Activated CD4-positive, alpha-beta memory T cell treated with anti-CD3 and anti-CD28 coated beads for 36 hours (primary cell): Measurements from ENCODE around the gene PPP1R3D. TPM values are rescaled to one million over a fixed set of nuclear protein-coding genes. Genes with fewer than 3 reads are reported as not detected.
"Not testable (repeated sequence)": the region's sequence is repeated elsewhere in the genome, so short reads cannot be mapped to it uniquely, and the experiment has no call there.

ENCODE experiments used
- CTCF ChIA-PET: fragments of 350-600 bp; sonication (Branson Sonifier 250); formaldehyde crosslinking; loops from one replicate; lab custom pipeline; 2021; ENCODE audit warnings: antibody characterized with exemption, inconsistent platforms; lab: Charles Lee
- POLR2A ChIA-PET: fragments of 350-600 bp; sonication (Branson Sonifier 250); formaldehyde crosslinking; loops from one replicate; lab custom pipeline; 2021; ENCODE audit warnings: antibody characterized with exemption; lab: Charles Lee
- DNase-seq: peaks from one replicate; pipeline ENCODE4 v3.0.0-alpha.2; 2020
- H3K27ac Mint-ChIP-seq: one replicate; pipeline ENCODE4 v1.8.0; 2021; ENCODE audit warnings: mixed read lengths
- H3K27me3 Mint-ChIP-seq: one replicate; pipeline ENCODE4 v1.8.0; 2021; ENCODE audit warnings: mixed read lengths
- H3K36me3 Mint-ChIP-seq: one replicate; pipeline ENCODE4 v1.8.0; 2021; ENCODE audit warnings: mixed read lengths
- H3K4me1 Mint-ChIP-seq: one replicate; pipeline ENCODE4 v1.8.0; 2021; ENCODE audit warnings: low read depth, mixed read lengths
- H3K4me3 Mint-ChIP-seq: one replicate; pipeline ENCODE4 v1.8.0; 2021; ENCODE audit warnings: mild to moderate bottlenecking, mixed read lengths
- H3K9me3 Mint-ChIP-seq: one replicate; pipeline ENCODE4 v1.8.0; 2021; ENCODE audit warnings: mixed read lengths
- intact Hi-C: fragments of 100-400 bp; cut with micrococcal nuclease; formaldehyde crosslinking; loops from one replicate; pipeline ENCODE4 v1.15.1; 2023
- total RNA-seq, 2 experiments: library from RNA; stranded (reverse); gene quantifications; one replicate each; pipeline ENCODE4 v1.2.3, GENCODE V29; 2021

PPP1R3D gene
- total RNA-seq, 2 experiments from 2014 or later, result 5.7 TPM

DNA sequence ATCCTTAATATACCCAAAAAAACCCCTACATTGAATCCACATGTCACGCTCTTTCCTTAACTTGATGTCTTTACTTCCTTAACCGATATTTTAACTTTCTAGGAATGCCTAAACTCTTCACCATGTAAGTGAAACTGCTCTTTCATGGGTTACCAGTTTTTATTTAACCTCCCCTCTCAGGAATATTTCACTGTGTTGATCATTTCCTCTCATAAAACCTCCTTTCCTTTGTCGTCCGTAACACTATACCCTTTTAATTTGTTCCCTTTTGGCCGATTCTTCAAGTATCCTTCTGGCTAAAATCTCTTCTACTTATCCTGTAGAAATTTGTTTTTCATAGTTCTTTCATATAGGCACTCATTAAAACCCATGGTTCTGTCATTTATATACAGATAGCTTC lies 31.2 kb downstream of the PPP1R3D start:
- no peak for DNase-seq
- no peak overlapping the region for H3K4me3 Mint-ChIP-seq
- no peaks in the 10 kb centered on the region for H3K27me3 Mint-ChIP-seq
- H3K36me3 Mint-ChIP-seq, result no peaks in the 10 kb centered on the region
- no peak overlapping the region for H3K27ac Mint-ChIP-seq
- POLR2A ChIA-PET, result no interaction called here
- CTCF ChIA-PET, result no interaction called here
- no peaks in the 10 kb centered on the region for H3K9me3 Mint-ChIP-seq
- H3K4me1 Mint-ChIP-seq, result no peaks in the 10 kb centered on the region
- intact Hi-C loops, result no loop called here

DNA sequence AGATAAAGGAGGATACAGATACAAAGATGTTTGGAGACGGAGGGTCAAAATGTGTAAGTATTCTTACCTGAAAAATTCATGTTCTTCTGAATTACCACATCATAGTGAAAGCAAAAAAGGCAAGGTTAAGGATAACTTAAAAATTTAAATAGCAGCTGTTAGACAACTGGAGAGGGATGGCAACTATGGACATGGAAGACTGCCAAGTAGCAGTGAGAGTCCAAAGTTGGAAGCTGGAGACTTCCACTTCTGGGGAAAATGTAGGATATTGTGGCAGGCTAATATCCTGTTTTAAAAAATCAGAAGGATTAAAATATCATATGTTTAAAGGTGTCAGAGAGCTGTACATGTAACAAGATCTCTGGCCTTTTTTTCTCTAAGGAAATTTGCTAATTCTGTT lies 36.5 kb downstream of the PPP1R3D start:
- H3K4me3 Mint-ChIP-seq, result no peak overlapping the region
- no peaks in the 10 kb centered on the region for H3K36me3 Mint-ChIP-seq
- CTCF ChIA-PET, result no interaction called here
- H3K9me3 Mint-ChIP-seq, result no peaks in the 10 kb centered on the region
- H3K27me3 Mint-ChIP-seq, result no peaks in the 10 kb centered on the region
- intact Hi-C loops, result no loop called here
- POLR2A ChIA-PET, result no interaction called here
- DNase-seq, result no peak
- no peak overlapping the region for H3K27ac Mint-ChIP-seq
- H3K4me1 Mint-ChIP-seq, result no peaks in the 10 kb centered on the region

DNA sequence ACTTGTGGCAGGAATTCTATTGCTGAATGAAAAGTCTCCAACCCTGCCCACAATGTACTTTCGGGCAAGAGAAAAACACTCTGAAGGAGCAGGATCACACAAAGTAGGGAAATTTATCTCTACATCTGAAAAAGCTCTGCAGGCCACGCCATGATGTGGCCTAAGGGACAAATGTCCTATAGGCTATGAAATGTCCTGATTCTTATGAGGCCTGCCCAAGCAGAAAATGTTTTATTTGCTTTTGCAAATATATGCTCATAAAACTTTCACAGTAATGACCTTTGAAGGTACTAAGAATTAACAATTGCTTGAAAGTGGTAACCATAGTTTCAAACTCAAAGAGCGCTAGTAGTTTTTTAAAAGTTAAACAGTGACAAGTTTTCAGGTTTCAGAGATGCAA lies 37.6 kb downstream of the PPP1R3D start:
- intact Hi-C loops, result no loop called here
- ChIA-PET POLR2A (no interaction called here), CTCF (no interaction called here)
- Mint-ChIP-seq H3K4me1 (no peaks in the 10 kb centered on the region), H3K27me3 (no peaks in the 10 kb centered on the region), H3K36me3 (peaks cover 3% of the 10 kb centered on the region), H3K9me3 (no peaks in the 10 kb centered on the region), H3K27ac (no peak overlapping the region), H3K4me3 (no peak overlapping the region)
- DNase-seq, result no peak

DNA sequence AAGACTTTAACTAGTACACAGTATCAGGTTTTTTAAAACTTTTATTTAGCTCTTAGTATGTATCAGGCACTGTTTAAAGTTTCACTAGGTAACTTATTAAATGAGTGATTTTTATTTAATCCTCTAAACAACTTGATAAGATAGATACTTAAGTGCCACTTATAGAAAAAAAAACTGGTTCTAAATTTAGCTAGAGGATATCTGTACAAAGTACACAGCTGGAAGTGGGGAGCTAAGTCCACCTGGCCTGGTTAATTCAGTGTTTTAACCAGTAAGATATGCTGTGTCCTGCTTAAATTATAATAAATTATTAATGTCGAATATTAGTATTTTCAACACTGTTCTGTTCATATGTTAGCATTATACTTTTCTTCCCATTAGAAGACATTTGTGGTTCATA lies 44.2 kb downstream of the PPP1R3D start:
- peaks cover 3% of the 10 kb centered on the region for H3K4me1 Mint-ChIP-seq
- no peak for DNase-seq
- peaks cover 5% of the 10 kb centered on the region for H3K36me3 Mint-ChIP-seq
- intact Hi-C loops, result no loop called here
- no peaks in the 10 kb centered on the region for H3K9me3 Mint-ChIP-seq
- no peak overlapping the region for H3K27ac Mint-ChIP-seq
- no peaks in the 10 kb centered on the region for H3K27me3 Mint-ChIP-seq
- CTCF ChIA-PET, result no interaction called here
- no peak overlapping the region for H3K4me3 Mint-ChIP-seq
- POLR2A ChIA-PET, result no interaction called here

DNA sequence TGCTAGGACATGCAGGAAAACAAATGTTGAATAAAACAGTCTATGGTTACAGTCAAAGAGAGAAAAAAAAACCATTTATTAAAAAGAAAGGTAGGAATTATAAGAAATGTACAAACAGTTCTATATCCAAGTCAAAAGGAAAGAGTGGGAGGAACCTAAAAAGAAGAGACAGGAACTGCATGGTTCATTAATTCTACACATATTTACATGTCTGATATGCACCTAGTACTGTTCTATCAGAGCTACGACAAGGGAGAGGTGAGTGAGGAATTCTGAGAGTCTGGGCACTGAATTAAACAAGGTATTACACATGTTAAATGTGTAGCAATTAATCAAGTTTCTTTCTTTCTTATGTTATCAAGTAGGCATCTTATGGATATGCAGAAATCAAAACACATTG lies 48.5 kb downstream of the PPP1R3D start:
- H3K27ac Mint-ChIP-seq, result no peak overlapping the region
- no peaks in the 10 kb centered on the region for H3K27me3 Mint-ChIP-seq

DNA sequence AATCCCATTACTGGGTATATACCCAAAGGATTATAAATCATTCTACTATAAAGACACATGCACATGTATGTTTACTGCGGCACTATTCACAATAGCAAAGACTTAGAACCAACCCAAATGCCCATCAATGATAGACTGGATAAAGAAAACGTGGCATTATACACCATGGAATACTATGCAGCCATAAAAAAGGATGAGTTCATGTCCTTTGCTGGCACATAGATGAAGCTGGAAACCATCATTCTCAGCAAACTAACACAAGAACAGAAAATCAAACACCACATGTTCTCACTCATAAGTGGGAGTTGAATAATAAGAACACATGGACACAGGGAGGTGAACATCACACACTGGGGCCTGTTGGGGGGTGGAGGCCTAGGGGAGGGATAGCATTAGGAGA lies 50.1 kb downstream of the PPP1R3D start:
- H3K4me3 Mint-ChIP-seq, H3K27ac Mint-ChIP-seq, DNase-seq, CTCF ChIA-PET, H3K27me3 Mint-ChIP-seq, H3K9me3 Mint-ChIP-seq, intact Hi-C loops, H3K4me1 Mint-ChIP-seq, H3K36me3 Mint-ChIP-seq, POLR2A ChIA-PET: not testable (repeated sequence)

More for the DNA sequence above, 48.5 kb downstream of the PPP1R3D start:
- DNase-seq, result no peak
- H3K36me3 Mint-ChIP-seq, result no peaks in the 10 kb centered on the region
- POLR2A ChIA-PET, result no interaction called here
- H3K4me3 Mint-ChIP-seq, result no peak overlapping the region
- CTCF ChIA-PET, result no interaction called here
- peaks cover 3% of the 10 kb centered on the region for H3K4me1 Mint-ChIP-seq
- no peaks in the 10 kb centered on the region for H3K9me3 Mint-ChIP-seq
- intact Hi-C loops, result no loop called here

DNA sequence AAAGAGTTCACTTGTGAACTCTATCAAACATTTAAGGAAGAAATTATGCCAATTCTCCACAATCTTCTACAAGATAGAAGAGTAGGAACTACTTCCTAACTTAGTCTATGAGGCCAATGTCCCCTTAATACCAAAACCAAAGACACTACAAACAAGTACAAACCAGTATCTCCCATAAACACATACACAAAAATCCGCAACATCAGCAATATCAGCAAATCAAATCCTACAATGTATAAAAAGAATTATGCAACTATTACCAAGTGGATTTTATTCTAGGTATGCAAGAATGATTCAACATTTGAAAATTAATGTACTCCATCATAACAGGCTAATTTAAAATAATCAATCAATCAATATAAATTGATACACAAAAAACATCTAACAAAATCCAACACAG lies 52.1 kb downstream of the PPP1R3D start:
- Mint-ChIP-seq H3K36me3 (no peaks in the 10 kb centered on the region), H3K9me3 (no peaks in the 10 kb centered on the region), H3K4me1 (peaks cover 3% of the 10 kb centered on the region), H3K27me3 (no peaks in the 10 kb centered on the region), H3K4me3 (no peak overlapping the region), H3K27ac (no peak overlapping the region)
- ChIA-PET CTCF (no interaction called here), POLR2A (no interaction called here)
- intact Hi-C loops, result no loop called here
- DNase-seq, result no peak

Other genes starting within 250 kb of the PPP1R3D start
- 1 to 10 TPM; 3.1 to 3.9 TPM for gene SYCP2, start 6.7 kb downstream of the PPP1R3D start, total RNA-seq
- gene FAM217B, start 84 bp upstream of the PPP1R3D start, total RNA-seq, result 10 to 100 TPM; 18.4 to 20.3 TPM
- gene CDH26, start 18.1 kb upstream of the PPP1R3D start, total RNA-seq, result 1 to 10 TPM; 1.5 to 1.6 TPM